HCT116 (cell line): ENCODE measurements around the gene CRTC1. TPM values are rescaled to one million over a fixed set of nuclear protein-coding genes. Genes with fewer than 3 reads are reported as not detected.

ENCODE experiments used
- ATAC-seq: fragments of 200-7000 bp; cut with Tn5 transposase; 2 replicates; pipeline ENCODE4 v1.9.1; 2020; ENCODE audit warnings: mild to moderate bottlenecking, moderate library complexity
- BruUV-seq: library from RNA; stranded (reverse); fragments of 400-500 nt; replicated peaks from 2 replicates; lab custom pipeline; 2021; lab: Mats Ljungman, UMichigan
- CTCF ChIA-PET: fragments of 300-600 bp; sonication (Branson Sonifier 250); formaldehyde crosslinking; loops from one replicate; lab custom pipeline; 2021; ENCODE audit warnings: antibody characterized with exemption; lab: Charles Lee
- POLR2A ChIA-PET: fragments of 300-600, 350-600 bp; sonication (Branson Sonifier 250); formaldehyde crosslinking; loops from one replicate; lab custom pipeline; 2021; ENCODE audit warnings: antibody characterized with exemption; lab: Charles Lee
- RAD21 ChIA-PET, 2 experiments: fragments of 300-600 bp; sonication (Branson Sonifier 250); formaldehyde crosslinking; loops; one replicate each; lab custom pipeline; 2023; ENCODE audit warnings: low total read pairs in 2 of 2; ENCODE audit not compliant: uncharacterized antibody in 2 of 2, unreplicated experiment in 2 of 2, low non-redundant PET in 1 of 2; lab: Charles Lee
- DNase-seq: peaks from one replicate; pipeline ENCODE4 v3.0.0-alpha.2; 2010; ENCODE audit warnings: low read depth, low spot score
- H2AFZ ChIP-seq: fragments of 200-600 bp; shearing (Covaris generic), sonication (generic); 2 replicates; pipeline ENCODE4 v1.6.1; 2017; ENCODE audit warnings: low read depth, mixed run types, mixed read lengths, antibody characterized with exemption, low read length; ENCODE audit not compliant: poor library complexity, severe bottlenecking
- H3K27ac ChIP-seq: 2 replicates; pipeline ENCODE4 v1.5.1; 2012; ENCODE audit warnings: low read depth, low read length
- H3K27me3 ChIP-seq: fragments of 200-600 bp; sonication (generic); 2 replicates; pipeline ENCODE4 v1.6.1; 2016; ENCODE audit warnings: mixed run types, low read length, mixed read lengths; ENCODE audit not compliant: insufficient read depth
- H3K36me3 ChIP-seq, 2 experiments: fragments of 200-500 bp in 1 of 2; fragments of 200-600 bp in 1 of 2; sonication (Bioruptor generic) in 1 of 2; sonication (generic) in 1 of 2; 2 replicates each; pipeline versions ENCODE4 v1.5.1 to v1.6.1; 2014 to 2016; ENCODE audit warnings: low read length in 2 of 2, inconsistent platforms in 1 of 2, mixed read lengths in 1 of 2, mixed run types in 1 of 2; ENCODE audit not compliant: insufficient read depth in 2 of 2, control insufficient read depth in 1 of 2
- H3K4me1 ChIP-seq, 2 experiments: fragments of 200-600 bp in 1 of 2; sonication (generic) in 1 of 2; 2 replicates each; pipeline versions ENCODE4 v1.5.1 to v1.6.1; 2012 to 2017; ENCODE audit warnings: low read length in 2 of 2, inconsistent platforms in 1 of 2, mild to moderate bottlenecking in 1 of 2, mixed read lengths in 1 of 2, mixed run types in 1 of 2, moderate library complexity in 1 of 2; ENCODE audit not compliant: insufficient read depth in 2 of 2, control insufficient read depth in 1 of 2
- H3K4me2 ChIP-seq: fragments of 200-600 bp; sonication (generic); 2 replicates; pipeline ENCODE4 v1.6.1; 2017; ENCODE audit warnings: mixed run types, low read length, mixed read lengths
- H3K4me3 ChIP-seq, 2 experiments: fragments of 200-600 bp in 1 of 2; sonication (generic) in 1 of 2; replicated peaks in 1 of 2; 2 replicates each; pipeline ENCODE4 v1.5.1; 2011 to 2016; ENCODE audit warnings: low read length in 2 of 2, control low read depth in 1 of 2, low read depth in 1 of 2, mild to moderate bottlenecking in 1 of 2, mixed read lengths in 1 of 2, mixed run types in 1 of 2
- H3K79me2 ChIP-seq: fragments of 200-600 bp; sonication (generic); 2 replicates; pipeline ENCODE4 v1.6.1; 2017; ENCODE audit warnings: mild to moderate bottlenecking, mixed run types, low read length, moderate library complexity, mixed read lengths; ENCODE audit not compliant: insufficient read depth
- H3K9ac ChIP-seq: fragments of 200-600 bp; sonication (generic); 2 replicates; pipeline ENCODE4 v1.6.1; 2016; ENCODE audit warnings: low read length, mixed read lengths
- H3K9me2 ChIP-seq: fragments of 200-600 bp; sonication (generic), shearing (Covaris generic); 2 replicates; pipeline ENCODE4 v1.6.1; 2017; ENCODE audit warnings: mixed run types, mild to moderate bottlenecking, moderate library complexity; ENCODE audit not compliant: insufficient read depth
- H3K9me3 ChIP-seq, 2 experiments: fragments of 200-500 bp in 1 of 2; fragments of 200-600 bp in 1 of 2; sonication (Bioruptor generic) in 1 of 2; sonication (generic) in 1 of 2; 2 replicates each; pipeline ENCODE4 v1.6.1; 2014 to 2017; ENCODE audit warnings: low read length in 2 of 2, mixed read lengths in 2 of 2, inconsistent platforms in 1 of 2, low read depth in 1 of 2, mild to moderate bottlenecking in 1 of 2, mixed run types in 1 of 2, moderate library complexity in 1 of 2; ENCODE audit not compliant: control insufficient read depth in 1 of 2, insufficient read depth in 1 of 2
- H4K20me1 ChIP-seq: fragments of 200-600 bp; sonication (generic), shearing (Covaris generic); 2 replicates; pipeline ENCODE4 v1.6.1; 2017; ENCODE audit warnings: mixed run types, mild to moderate bottlenecking, moderate library complexity; ENCODE audit not compliant: insufficient read depth
- CEBPB ChIP-seq: IDR thresholded peaks from 2 replicates; pipeline ENCODE4 v1.6.1; 2012; ENCODE audit warnings: low read depth
- EZH2 ChIP-seq: fragments of 200-600 bp; sonication (generic); IDR thresholded peaks from 2 replicates; pipeline ENCODE4 v1.6.1; 2017; ENCODE audit warnings: antibody characterized with exemption, mixed run types
- EZH2phosphoT487 ChIP-seq: fragments of 200-600 bp; IDR thresholded peaks from 2 replicates; pipeline ENCODE4 v1.6.1; 2018; ENCODE audit warnings: antibody characterized with exemption, borderline replicate concordance
- FOSL1 ChIP-seq: IDR thresholded peaks from 2 replicates; pipeline ENCODE4 v1.6.1; 2012; ENCODE audit warnings: low read depth
- POLR2AphosphoS5 ChIP-seq: IDR thresholded peaks from 2 replicates; pipeline ENCODE4 v1.6.1; 2011; ENCODE audit warnings: mild to moderate bottlenecking, low read depth, low read length, moderate library complexity
- SIN3A ChIP-seq: IDR thresholded peaks from 2 replicates; pipeline ENCODE4 v1.6.1; 2012; ENCODE audit warnings: low read depth
- YY1 ChIP-seq: IDR thresholded peaks from 2 replicates; pipeline ENCODE4 v1.6.1; 2011; ENCODE audit warnings: low read length, low read depth, moderate library complexity, mild to moderate bottlenecking; ENCODE audit not compliant: insufficient replicate concordance; ENCODE audit errors: extremely low read depth
- ZFX ChIP-seq: fragments of 450-650 bp; IDR thresholded peaks from 2 replicates; pipeline ENCODE4 v1.6.1; 2017
- intact Hi-C: fragments of 100-400 bp; cut with micrococcal nuclease; formaldehyde crosslinking; loops from 2 replicates; pipeline ENCODE4 v1.10.0; 2022
- total RNA-seq: library from RNA; stranded (reverse); gene quantifications from one replicate; pipeline ENCODE4 v1.2.1, GENCODE V29; 2021; ENCODE audit not compliant: unreplicated experiment
- TF ChIP-seq, protein P1 (sequence below): IDR thresholded peaks from 2 replicates; pipeline ENCODE4 v1.6.1; 2012

The CRTC1 gene
- total RNA-seq, 1 experiment from 2014 or later: 14.9 TPM

DNA sequence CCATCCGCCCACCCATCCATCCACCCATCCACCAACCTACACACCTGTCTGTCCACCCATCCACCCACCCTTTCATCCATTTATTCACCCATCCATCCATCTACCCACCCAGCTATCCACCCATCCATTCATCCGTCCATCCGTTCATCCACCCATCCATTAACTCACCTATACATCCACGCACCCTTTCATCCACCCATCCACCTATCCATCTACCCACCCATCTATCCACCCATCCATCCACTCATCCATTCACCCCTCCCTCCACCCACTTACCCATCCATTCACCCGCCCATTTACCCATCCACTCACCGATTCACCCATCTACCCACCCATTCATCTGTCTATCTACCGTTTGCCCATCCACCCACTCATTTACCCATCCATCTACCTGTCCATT lies 29.0 kb upstream of the CRTC1 start:
- H3K27me3 ChIP-seq: no peaks in the 10 kb centered on the region
- no peaks in the 10 kb centered on the region for H4K20me1 ChIP-seq
- POLR2A ChIA-PET: no interaction called here
- no peak overlapping the region for H3K9ac ChIP-seq
- H3K4me3 ChIP-seq: no peak overlapping the region
- CTCF ChIA-PET: no interaction called here
- no peak overlapping the region for H3K4me2 ChIP-seq
- intact Hi-C loops: no loop called here
- no peak for ATAC-seq
- TF ChIP-seq, protein P1, sequence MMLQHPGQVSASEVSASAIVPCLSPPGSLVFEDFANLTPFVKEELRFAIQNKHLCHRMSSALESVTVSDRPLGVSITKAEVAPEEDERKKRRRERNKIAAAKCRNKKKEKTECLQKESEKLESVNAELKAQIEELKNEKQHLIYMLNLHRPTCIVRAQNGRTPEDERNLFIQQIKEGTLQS: no peak
- TF ChIP-seq EZH2 (no peak), FOSL1 (no peak)
- H3K4me1 ChIP-seq: peaks cover 0 to 10% of the 10 kb centered on the region in 2 experiments; a peak in 3 of 4 replicates
- no peak for DNase-seq
- H3K27ac ChIP-seq: no peak overlapping the region
- H3K79me2 ChIP-seq: peaks cover 4% of the 10 kb centered on the region; the same call in 1 of the 2 replicates
- RAD21 ChIA-PET: no interaction called here
- H3K36me3 ChIP-seq: no peaks in the 10 kb centered on the region
- no peaks in the 10 kb centered on the region for H3K9me2 ChIP-seq
- no TSS peak for BruUV-seq
- H2AFZ ChIP-seq: no peak overlapping the region
- H3K9me3 ChIP-seq: no peaks in the 10 kb centered on the region

DNA sequence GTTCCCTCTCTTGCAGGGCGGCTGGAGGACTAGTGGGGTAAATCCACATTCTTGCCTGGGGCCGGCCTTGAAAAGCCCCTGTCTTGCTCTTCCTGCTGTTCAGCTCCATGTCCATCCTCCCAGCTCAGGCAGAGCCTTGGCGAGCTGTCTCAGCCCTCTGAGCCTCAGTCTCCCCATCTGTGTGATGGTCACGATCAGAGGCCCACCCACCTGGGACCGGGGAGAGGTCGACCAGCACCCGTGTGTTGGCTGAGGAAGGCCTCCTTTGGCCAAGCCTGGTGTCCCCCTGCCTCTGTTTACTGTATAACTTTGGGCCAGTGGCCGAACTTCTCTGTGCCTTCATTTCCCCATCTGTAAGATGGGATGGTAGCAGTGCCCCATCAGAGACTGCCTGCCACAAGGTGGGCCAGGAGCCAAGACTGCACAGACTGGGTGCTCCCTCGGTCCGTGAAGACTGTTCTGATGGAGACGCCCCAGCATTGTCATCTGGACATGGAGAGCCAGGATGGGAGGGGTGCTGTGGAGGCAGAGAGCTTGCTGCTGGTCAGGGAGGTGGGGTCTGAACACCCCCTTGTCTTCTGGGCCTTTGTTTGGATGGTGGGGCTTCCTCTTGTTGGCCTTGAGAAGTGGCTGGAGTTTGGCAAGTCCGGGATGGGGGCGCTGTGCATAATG lies 28.2 kb upstream of the CRTC1 start:
- Histone ChIP-seq H3K4me3 (no peak overlapping the region), H3K4me1 (peaks cover 8 to 19% of the 10 kb centered on the region in 2 experiments), H3K27me3 (no peaks in the 10 kb centered on the region), H4K20me1 (no peaks in the 10 kb centered on the region), H3K36me3 (no peaks in the 10 kb centered on the region), H3K79me2 (peaks cover 4% of the 10 kb centered on the region; the same call in 1 of the 2 replicates), H2AFZ (no peak overlapping the region), H3K9me3 (no peaks in the 10 kb centered on the region), H3K9ac (no peak overlapping the region), H3K9me2 (no peaks in the 10 kb centered on the region), H3K27ac (no peak overlapping the region), H3K4me2 (no peak overlapping the region)
- RAD21 ChIA-PET: no interaction called here
- CTCF ChIA-PET: no interaction called here
- TF ChIP-seq, protein P1: no peak
- TF ChIP-seq YY1: no peak
- TF ChIP-seq POLR2AphosphoS5: no peak
- no peak for TF ChIP-seq CEBPB
- TF ChIP-seq EZH2: no peak
- no peak for TF ChIP-seq EZH2phosphoT487
- no peak for TF ChIP-seq SIN3A
- TF ChIP-seq ZFX: no peak
- POLR2A ChIA-PET: no interaction called here
- intact Hi-C loops: no loop called here
- no TSS peak for BruUV-seq
- ATAC-seq (no peak), DNase-seq (no peak)
